Ovary (tissue), 3 donors: ENCODE data around the gene ZNF408.

ENCODE experiments used
- EP300 ChIP-seq: sonication (generic); formaldehyde crosslinking; IDR thresholded peaks from one replicate; pipeline ENCODE4 v1.6.1; 2017; ENCODE audit warnings: antibody characterized with exemption
- POLR2A ChIP-seq: fragments of 450-650 bp; IDR thresholded peaks from one replicate; pipeline ENCODE4 v1.6.1; 2017; ENCODE audit warnings: antibody characterized with exemption, mild to moderate bottlenecking, moderate library complexity
- TF ChIP-seq, protein P1 (sequence below), 3 donors: fragments of 450-650 bp in 2 of 3; fragments of 200-600 bp in 1 of 3; IDR thresholded peaks; one replicate each; pipeline versions ENCODE4 v1.5.1 to v1.8.0; 2016 to 2022; ENCODE audit warnings: antibody characterized with exemption in 3 of 3, mild to moderate bottlenecking in 1 of 3
- donor health status: DM: no; HTN: no; CAD: no.

DNA sequence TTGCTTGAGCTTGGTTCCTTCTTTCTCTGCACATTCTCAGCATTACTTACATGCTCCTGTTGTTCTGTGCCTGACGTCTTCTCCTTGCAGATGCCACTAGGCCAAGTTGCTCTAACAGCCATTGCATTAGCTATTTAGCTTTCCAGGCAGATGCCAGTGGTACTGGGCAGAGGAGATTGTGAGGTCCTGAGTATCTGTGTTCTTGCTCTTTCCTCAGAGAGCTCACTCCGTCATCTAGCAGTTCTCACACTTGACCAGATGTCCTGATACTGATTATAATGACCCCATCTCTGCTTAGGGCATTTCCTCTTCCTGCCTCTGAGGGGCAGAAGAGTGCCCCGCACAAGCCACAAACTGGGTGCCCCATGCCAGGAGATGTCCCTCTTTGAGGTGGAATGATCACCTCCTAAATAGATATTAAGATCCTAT is 31.1 kb upstream of the ZNF408 start:
- TF ChIP-seq, protein P1, sequence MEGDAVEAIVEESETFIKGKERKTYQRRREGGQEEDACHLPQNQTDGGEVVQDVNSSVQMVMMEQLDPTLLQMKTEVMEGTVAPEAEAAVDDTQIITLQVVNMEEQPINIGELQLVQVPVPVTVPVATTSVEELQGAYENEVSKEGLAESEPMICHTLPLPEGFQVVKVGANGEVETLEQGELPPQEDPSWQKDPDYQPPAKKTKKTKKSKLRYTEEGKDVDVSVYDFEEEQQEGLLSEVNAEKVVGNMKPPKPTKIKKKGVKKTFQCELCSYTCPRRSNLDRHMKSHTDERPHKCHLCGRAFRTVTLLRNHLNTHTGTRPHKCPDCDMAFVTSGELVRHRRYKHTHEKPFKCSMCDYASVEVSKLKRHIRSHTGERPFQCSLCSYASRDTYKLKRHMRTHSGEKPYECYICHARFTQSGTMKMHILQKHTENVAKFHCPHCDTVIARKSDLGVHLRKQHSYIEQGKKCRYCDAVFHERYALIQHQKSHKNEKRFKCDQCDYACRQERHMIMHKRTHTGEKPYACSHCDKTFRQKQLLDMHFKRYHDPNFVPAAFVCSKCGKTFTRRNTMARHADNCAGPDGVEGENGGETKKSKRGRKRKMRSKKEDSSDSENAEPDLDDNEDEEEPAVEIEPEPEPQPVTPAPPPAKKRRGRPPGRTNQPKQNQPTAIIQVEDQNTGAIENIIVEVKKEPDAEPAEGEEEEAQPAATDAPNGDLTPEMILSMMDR (IDR thresholded peaks at IDR 0.05): no peak
- no peak for TF ChIP-seq POLR2A
- TF ChIP-seq EP300: no peak
